ENCODE results near the gene ZNF469.

ZNF469 gene

GRCh38 chr16:88345721-88346560, 36.8 kb upstream of the ZNF469 start:
- H3K4me3 ChIP-seq (ENCODE audit: low read depth, low read length): no peak overlapping the region

DNA sequence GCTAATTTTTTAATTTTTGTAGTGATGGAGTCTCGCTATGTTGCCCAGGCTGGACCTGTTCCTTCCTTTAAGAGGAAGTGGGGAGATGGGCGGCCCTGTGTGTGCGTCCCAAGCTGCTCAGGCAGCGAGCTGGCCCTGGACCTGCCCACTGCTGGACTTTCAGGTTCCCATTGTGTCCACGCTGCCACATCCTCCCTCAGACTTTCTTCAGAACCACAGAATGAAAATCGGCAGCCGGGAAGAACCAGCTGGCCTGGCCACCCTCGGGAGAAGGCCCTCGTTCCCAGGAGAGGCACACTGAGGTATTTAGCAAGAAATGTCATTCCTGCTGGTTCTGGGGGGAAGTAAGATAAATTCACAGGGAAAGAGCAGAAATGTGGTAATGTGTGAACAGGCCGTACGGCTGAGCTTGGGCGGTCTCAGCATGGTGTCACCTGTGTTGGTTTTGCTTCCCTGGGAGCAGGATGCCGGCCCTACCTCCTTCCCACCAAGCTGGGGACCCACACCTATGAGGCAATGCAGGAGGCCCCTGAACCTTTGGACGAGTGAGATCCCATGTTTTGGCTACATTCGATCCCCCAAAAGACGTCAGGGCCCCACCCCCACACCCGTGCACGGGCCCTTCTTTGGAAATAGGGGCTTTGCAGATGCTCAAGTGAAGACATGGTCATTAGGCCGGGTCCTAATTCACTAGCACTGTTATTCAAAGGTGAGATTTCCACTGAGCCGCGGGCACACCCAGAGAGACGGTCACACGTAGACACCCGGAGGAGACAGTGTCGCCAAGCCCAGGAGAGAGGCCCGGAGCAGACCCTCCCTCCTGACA, 35.9 kb upstream of the ZNF469 start:
- no peak overlapping the region for H3K4me3 ChIP-seq (ENCODE audit: low read depth, low read length)

DNA sequence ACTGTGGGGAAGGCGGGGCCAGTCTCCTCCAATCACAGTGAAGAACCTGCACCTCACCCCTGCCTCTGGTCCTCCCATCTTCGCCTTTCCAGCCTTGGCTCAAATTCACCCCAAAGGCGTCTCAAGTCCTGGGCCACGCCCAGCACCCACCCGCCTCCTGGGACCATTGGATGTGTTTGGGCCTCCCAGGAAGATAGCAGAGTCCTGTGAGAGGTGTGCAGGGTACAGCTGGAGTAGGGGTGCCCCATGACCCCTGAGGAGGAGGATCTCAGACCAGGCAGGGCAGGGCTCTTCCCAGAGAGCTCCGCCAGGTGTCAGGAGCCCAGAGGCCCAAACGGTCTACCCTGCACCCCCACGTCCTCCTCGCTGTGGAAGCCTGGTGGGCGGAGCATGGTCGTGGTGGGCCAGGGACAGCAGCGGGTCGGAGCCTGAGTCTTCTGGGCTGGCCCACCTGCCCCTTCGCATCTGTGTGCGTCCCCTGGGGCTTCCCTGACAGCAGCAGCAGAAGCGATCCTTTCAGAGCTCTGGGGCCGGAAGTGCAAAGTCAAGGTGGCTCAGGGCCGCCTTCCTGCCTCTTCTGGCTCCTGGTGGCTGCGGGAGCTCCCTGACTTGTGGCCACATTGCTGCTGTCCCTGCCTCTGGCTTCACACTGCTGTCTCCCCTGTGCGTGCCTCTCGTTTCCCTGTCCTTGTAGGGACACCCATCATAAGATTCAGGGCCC, 34.9 kb upstream of the ZNF469 start:
- H3K4me3 ChIP-seq (ENCODE audit: low read depth, low read length): no peak overlapping the region

- H3K4me3 ChIP-seq (ENCODE audit: low read depth, low read length): no peak overlapping the region
Measured at GRCh38 chr16:88348377-88349152, 34.2 kb upstream of the ZNF469 start.

GRCh38 chr16:88349153-88349902, 33.4 kb upstream of the ZNF469 start:
- H3K4me3 ChIP-seq (ENCODE audit: low read depth, low read length): no peak overlapping the region

GRCh38 chr16:88349903-88350900, 32.6 kb upstream of the ZNF469 start:
- H3K4me3 ChIP-seq (ENCODE audit: low read depth, low read length): no peak overlapping the region

DNA sequence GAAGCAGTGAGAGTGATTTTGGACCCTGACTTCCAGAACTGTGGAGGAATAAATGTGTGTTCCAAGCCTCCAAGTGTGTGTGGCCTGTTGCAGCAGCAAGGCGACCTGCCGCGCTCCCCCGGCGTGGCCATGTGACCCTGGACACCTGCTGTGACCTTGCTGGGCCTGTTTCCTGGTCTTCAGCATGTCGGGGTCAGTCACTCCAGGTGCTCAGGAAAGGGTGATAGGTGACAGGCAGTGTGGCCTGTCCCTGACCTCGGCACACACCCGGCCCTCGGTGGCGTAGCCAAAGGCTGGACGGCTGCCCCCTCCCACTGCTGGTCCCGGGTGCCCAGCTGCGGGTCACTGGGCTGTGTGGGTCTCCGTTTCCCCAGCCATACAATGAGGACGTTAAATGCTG, 31.8 kb upstream of the ZNF469 start:
- no peak overlapping the region for H3K4me3 ChIP-seq (ENCODE audit: low read depth, low read length)

DNA sequence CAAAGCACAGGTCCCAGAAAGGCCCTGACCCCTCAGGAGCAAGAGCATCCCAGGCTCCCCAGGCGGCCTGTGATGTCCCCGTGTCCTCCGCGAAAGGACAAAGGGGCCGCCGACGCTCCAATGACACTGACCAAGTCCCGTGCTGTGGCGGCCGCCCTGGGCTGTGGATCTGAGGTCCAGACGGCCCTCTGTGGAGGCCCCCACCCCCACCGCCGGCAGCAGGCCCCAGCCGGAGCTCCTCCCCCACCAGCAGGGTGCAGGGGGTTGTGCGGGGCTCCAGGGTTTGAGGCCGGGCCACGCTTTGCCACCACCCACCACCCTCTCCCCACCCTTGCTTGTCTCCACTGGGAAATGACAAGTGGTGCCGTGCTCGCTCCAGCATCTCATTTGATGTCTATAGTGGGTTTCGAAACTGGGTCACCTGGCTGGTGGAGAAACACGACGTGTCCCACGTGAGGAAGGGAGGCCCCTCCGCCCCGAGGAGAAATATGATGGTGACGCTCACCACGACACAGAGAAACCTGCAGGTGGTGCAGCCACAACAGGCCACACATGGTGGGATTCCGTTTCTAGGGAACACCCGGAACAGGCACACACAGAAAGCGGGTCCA, 31.2 kb upstream of the ZNF469 start:
- H3K4me3 ChIP-seq (ENCODE audit: low read depth, low read length): no peak overlapping the region

DNA sequence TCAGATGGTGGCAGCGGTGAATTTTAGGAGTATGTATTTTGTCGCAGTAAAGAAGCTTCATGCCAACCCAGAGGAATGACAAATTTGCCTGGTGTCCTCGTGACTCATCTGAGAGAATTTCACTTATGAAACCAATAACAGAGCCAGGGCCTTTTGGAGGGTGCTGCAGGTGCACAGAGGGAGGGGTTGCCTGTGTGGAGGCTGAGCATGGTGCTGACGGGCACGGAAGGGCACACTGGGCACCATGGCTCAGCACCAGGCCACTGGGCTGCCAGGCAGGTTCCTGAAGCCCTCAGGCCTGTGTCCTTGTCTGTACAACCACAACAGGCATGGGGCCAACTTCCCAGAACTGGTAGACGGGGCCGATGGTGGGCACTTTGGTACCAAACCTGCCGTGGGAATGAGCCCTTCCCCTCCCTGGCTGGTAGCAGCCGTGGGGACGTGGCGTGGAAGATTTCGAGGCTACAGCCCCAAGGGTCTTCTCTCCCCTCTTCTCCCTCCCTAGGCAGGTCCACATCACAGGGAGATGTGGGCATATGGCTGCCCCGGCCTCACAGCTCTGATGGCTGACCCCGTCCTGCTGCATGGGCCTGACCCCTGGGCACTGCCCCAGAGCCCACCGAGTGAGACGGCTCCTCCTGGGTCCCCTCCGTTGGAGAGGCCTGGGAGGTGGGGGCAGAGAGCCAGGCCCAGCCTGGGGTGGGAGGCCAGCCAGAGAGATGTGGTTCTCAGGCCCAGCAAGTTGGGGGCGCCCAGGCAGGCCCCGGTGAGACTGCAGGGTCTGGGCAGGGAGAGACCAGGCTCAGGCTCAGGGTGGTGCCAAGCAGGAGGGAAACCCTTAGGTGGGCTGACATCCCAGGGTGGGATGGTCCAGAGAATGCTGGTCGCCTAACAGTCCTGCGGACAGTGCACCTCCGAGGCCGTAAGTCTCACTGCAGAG, 30.2 kb upstream of the ZNF469 start:
- no peak overlapping the region for H3K4me3 ChIP-seq (ENCODE audit: low read depth, low read length)

DNA sequence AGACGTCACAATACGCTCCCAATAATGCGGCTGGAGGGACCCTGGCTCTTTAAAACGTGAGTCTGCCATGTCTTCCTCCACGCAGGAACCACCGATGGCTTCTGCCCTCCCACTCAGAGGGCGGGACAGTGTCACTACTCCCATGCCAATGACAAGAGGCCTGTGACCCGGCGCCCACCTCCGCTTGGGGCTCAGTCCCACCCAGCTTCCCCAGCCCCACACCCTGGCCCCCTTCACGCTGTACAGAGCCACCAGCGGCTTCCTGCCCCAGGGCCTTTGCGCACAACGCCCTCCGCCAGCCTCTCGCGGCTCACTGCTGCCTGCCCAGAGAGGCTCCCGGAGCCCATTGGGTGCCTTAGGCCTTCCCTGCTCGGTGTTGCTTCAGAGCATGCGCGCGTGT, 29.5 kb upstream of the ZNF469 start:
- H3K4me3 ChIP-seq (ENCODE audit: low read depth, low read length): no peak overlapping the region

DNA sequence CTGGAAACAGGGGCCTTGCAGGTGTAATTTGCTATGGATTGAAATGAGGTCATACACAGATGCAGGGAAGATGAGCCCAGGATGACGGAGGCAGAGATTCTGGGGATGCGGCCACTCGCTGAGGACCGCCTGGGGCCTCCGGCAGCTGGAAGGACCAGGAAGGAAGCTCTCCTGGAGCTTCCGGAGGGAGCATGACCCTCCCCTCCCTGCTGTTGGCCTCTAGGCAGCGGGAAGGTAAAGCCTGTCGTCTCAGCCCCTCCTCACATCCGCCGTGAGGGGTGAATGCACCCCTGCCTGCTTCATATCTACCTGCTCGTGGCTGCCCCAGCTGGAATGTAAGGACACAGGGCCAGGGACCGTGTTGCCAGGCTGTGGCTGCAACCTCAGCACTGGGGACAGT, 29.1 kb upstream of the ZNF469 start:
- no peak overlapping the region for H3K4me3 ChIP-seq (ENCODE audit: low read depth, low read length)

GRCh38 chr16:88354229-88355092, 28.3 kb upstream of the ZNF469 start:
- H3K4me3 ChIP-seq (ENCODE audit: low read depth, low read length): no peak overlapping the region

- H3K4me3 ChIP-seq (ENCODE audit: low read depth, low read length): no peak overlapping the region
Measured at GRCh38 chr16:88355093-88355388, 27.7 kb upstream of the ZNF469 start.

DNA sequence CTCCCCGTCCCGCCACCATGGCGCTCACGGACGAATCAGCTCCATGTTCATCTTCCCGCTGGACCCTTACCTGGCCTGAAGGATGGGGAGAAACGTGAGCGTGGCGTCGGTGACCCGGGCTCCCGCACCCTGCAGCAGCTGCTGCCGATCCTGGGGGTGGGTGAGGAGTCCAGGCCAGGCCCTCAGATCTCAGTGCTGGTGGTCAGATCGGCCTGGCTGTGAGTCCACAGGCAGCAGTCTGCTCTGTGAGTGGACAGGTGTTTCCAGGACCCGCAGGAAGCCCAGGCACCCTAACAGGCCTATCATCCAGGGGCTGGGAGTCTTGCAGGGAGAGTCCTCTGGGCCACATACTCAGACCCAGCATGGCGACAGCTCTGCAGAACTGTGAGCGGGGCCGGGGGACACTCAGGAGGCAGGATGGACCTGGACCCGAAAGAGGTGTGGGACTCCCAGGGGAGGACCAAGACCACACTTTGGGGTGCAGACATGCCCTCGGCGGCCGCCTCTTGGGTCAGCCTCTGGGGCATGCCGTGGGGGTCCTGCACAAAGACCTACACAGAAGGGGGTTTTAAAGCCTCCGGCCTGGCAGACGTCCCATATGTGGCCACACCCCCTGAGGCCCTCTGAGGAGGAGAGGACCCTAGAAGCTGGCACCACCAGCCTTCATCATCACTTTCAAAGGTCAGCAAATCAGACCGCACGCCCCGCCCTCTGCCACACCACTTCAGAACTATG, 27.2 kb upstream of the ZNF469 start:
- no peak overlapping the region for H3K4me3 ChIP-seq (ENCODE audit: low read depth, low read length)

GRCh38 chr16:88356124-88356726, 26.5 kb upstream of the ZNF469 start:
- no peak overlapping the region for H3K4me3 ChIP-seq (ENCODE audit: low read depth, low read length)
